Measurements from ENCODE around the gene CFAP46. TPM values are rescaled to one million over a fixed set of nuclear protein-coding genes. Genes with fewer than 3 reads are reported as not detected.

Gene CFAP46
- total and polyA plus RNA-seq, 7 experiments from 2014 or later: 0.05 TPM; not detected in 6

- no peaks in the 10 kb centered on the region for H3K4me1 ChIP-seq (ENCODE audit: control insufficient read depth in 2 of 2, insufficient read depth in 2 of 2, low read length in 2 of 2)
- H3K27me3 ChIP-seq (ENCODE audit: control insufficient read depth in 2 of 2, insufficient read depth in 2 of 2, low read length in 2 of 2): no peaks in the 10 kb centered on the region
- no peaks in the 10 kb centered on the region for H3K9me3 ChIP-seq (ENCODE audit: control insufficient read depth in 2 of 3, low read length in 3 of 3)
- ChIA-PET CTCF (no interaction called here), POLR2A (no interaction called here)
- Mint-ChIP-seq H3K4me3 (no peak overlapping the region), H3K9me3 (peaks cover 0 to 9% (median 4%) of the 10 kb centered on the region in 11 donors), H3K4me1 (peaks cover 0 to 3% (median 0%) of the 10 kb centered on the region in 7 donors), H3K36me3 (peaks cover 0 to 8% (median 0%) of the 10 kb centered on the region in 5 donors), H3K27ac (no peak overlapping the region), H3K27me3 (peaks cover 3 to 26% (median 21%) of the 10 kb centered on the region in 5 donors)
- intact Hi-C loops (cut with micrococcal nuclease): no loop called here
- DNase-seq: peak in 1 of 9 donors; percentile 18
- ATAC-seq: no peak
- no peak overlapping the region for H3K4me3 ChIP-seq (ENCODE audit: low read length)
- H3K36me3 ChIP-seq (ENCODE audit: control insufficient read depth in 2 of 3, insufficient read depth in 3 of 3, low read length in 3 of 3): no peaks in the 10 kb centered on the region
- H3K27ac ChIP-seq (ENCODE audit: low read depth, low read length): no peak overlapping the region
Measured at GRCh38 chr10:132878730-132879407, 63.5 kb downstream of the CFAP46 start.

GRCh38 chr10:132878091-132878729, 64.2 kb downstream of the CFAP46 start:
- no peaks in the 10 kb centered on the region for H3K4me1 ChIP-seq (ENCODE audit: control insufficient read depth in 2 of 2, insufficient read depth in 2 of 2, low read length in 2 of 2)
- no peak for ATAC-seq
- Mint-ChIP-seq H3K9me3 (peaks cover 0 to 9% (median 4%) of the 10 kb centered on the region in 11 donors), H3K27me3 (peaks cover 3 to 31% (median 21%) of the 10 kb centered on the region in 5 donors), H3K36me3 (peaks cover 0 to 8% (median 0%) of the 10 kb centered on the region in 5 donors), H3K4me3 (no peak overlapping the region), H3K4me1 (peaks cover 0 to 4% (median 0%) of the 10 kb centered on the region in 7 donors), H3K27ac (no peak overlapping the region)
- DNase-seq: peak in 1 of 9 donors; percentile 19
- intact Hi-C loops (cut with micrococcal nuclease): no loop called here
- no peak overlapping the region for H3K27ac ChIP-seq (ENCODE audit: low read depth, low read length)
- ChIA-PET POLR2A (no interaction called here), CTCF (no interaction called here)
- H3K9me3 ChIP-seq (ENCODE audit: control insufficient read depth in 2 of 3, low read length in 3 of 3): no peaks in the 10 kb centered on the region
- H3K36me3 ChIP-seq (ENCODE audit: control insufficient read depth in 2 of 3, insufficient read depth in 3 of 3, low read length in 3 of 3): no peaks in the 10 kb centered on the region
- no peaks in the 10 kb centered on the region for H3K27me3 ChIP-seq (ENCODE audit: control insufficient read depth in 2 of 2, insufficient read depth in 2 of 2, low read length in 2 of 2)
- H3K4me3 ChIP-seq (ENCODE audit: low read length): no peak overlapping the region

- CTCF ChIA-PET: no interaction called here
- Histone ChIP-seq H3K36me3 (ENCODE audit: control insufficient read depth in 2 of 3, insufficient read depth in 3 of 3, low read length in 3 of 3) (no peaks in the 10 kb centered on the region), H3K27me3 (ENCODE audit: control insufficient read depth in 2 of 2, insufficient read depth in 2 of 2, low read length in 2 of 2) (no peaks in the 10 kb centered on the region), H3K9me3 (ENCODE audit: control insufficient read depth in 2 of 3, low read length in 3 of 3) (no peaks in the 10 kb centered on the region), H3K4me1 (ENCODE audit: control insufficient read depth in 2 of 2, insufficient read depth in 2 of 2, low read length in 2 of 2) (no peaks in the 10 kb centered on the region), H3K4me3 (ENCODE audit: low read length) (no peak overlapping the region), H3K27ac (ENCODE audit: low read depth, low read length) (no peak overlapping the region)
- Mint-ChIP-seq H3K27ac (no peak overlapping the region), H3K4me3 (no peak overlapping the region), H3K9me3 (peaks cover 0 to 9% (median 4%) of the 10 kb centered on the region in 11 donors), H3K36me3 (peaks cover 0 to 8% (median 0%) of the 10 kb centered on the region in 5 donors), H3K4me1 (peaks cover 0 to 4% (median 0%) of the 10 kb centered on the region in 7 donors), H3K27me3 (peaks cover 3 to 38% (median 21%) of the 10 kb centered on the region in 5 donors)
- POLR2A ChIA-PET: no interaction called here
- intact Hi-C loops (cut with micrococcal nuclease): no loop called here
- peak in 1 of 9 donors; percentile 4 for DNase-seq
- ATAC-seq: no peak
Measured at GRCh38 chr10:132877473-132877872, 64.9 kb downstream of the CFAP46 start.

GRCh38 chr10:132876993-132877431, 65.4 kb downstream of the CFAP46 start:
- ChIA-PET CTCF (no interaction called here), POLR2A (no interaction called here)
- H3K36me3 Mint-ChIP-seq: peaks cover 0 to 8% (median 0%) of the 10 kb centered on the region in 5 donors
- peaks cover 3 to 39% (median 21%) of the 10 kb centered on the region in 5 donors for H3K27me3 Mint-ChIP-seq
- no peaks in the 10 kb centered on the region for H3K27me3 ChIP-seq (ENCODE audit: control insufficient read depth in 2 of 2, insufficient read depth in 2 of 2, low read length in 2 of 2)
- H3K4me3 Mint-ChIP-seq: no peak overlapping the region
- H3K27ac ChIP-seq (ENCODE audit: low read depth, low read length): no peak overlapping the region
- no peaks in the 10 kb centered on the region for H3K36me3 ChIP-seq (ENCODE audit: control insufficient read depth in 2 of 3, insufficient read depth in 3 of 3, low read length in 3 of 3)
- H3K9me3 Mint-ChIP-seq: peaks cover 0 to 9% (median 4%) of the 10 kb centered on the region in 11 donors
- no peak overlapping the region for H3K4me3 ChIP-seq (ENCODE audit: low read length)
- intact Hi-C loops (cut with micrococcal nuclease): no loop called here
- peaks cover 0 to 4% (median 0%) of the 10 kb centered on the region in 7 donors for H3K4me1 Mint-ChIP-seq
- H3K9me3 ChIP-seq (ENCODE audit: control insufficient read depth in 2 of 3, low read length in 3 of 3): no peaks in the 10 kb centered on the region
- no peaks in the 10 kb centered on the region for H3K4me1 ChIP-seq (ENCODE audit: control insufficient read depth in 2 of 2, insufficient read depth in 2 of 2, low read length in 2 of 2)
- ATAC-seq (no peak), DNase-seq (peak in 1 of 9 donors; percentile 10)
- H3K27ac Mint-ChIP-seq: no peak overlapping the region

GRCh38 chr10:132876131-132876860, 66.1 kb downstream of the CFAP46 start:
- peaks cover 3 to 39% (median 25%) of the 10 kb centered on the region in 5 donors for H3K27me3 Mint-ChIP-seq
- no peak overlapping the region for H3K27ac Mint-ChIP-seq

GRCh38 chr10:132875435-132875834, 66.9 kb downstream of the CFAP46 start:
- Mint-ChIP-seq H3K36me3 (peaks cover 0 to 8% (median 0%) of the 10 kb centered on the region in 5 donors), H3K4me3 (no peak overlapping the region), H3K27ac (no peak overlapping the region), H3K4me1 (peaks cover 0 to 4% (median 0%) of the 10 kb centered on the region in 7 donors), H3K9me3 (peaks cover 0 to 16% (median 4%) of the 10 kb centered on the region in 11 donors), H3K27me3 (peaks cover 3 to 39% (median 25%) of the 10 kb centered on the region in 5 donors)
- POLR2A ChIA-PET: no interaction called here
- Histone ChIP-seq H3K27me3 (ENCODE audit: control insufficient read depth in 2 of 2, insufficient read depth in 2 of 2, low read length in 2 of 2) (no peaks in the 10 kb centered on the region), H3K27ac (ENCODE audit: low read depth, low read length) (no peak overlapping the region), H3K4me1 (ENCODE audit: control insufficient read depth in 2 of 2, insufficient read depth in 2 of 2, low read length in 2 of 2) (no peaks in the 10 kb centered on the region), H3K4me3 (ENCODE audit: low read length) (no peak overlapping the region), H3K9me3 (ENCODE audit: control insufficient read depth in 2 of 3, low read length in 3 of 3) (no peaks in the 10 kb centered on the region), H3K36me3 (ENCODE audit: control insufficient read depth in 2 of 3, insufficient read depth in 3 of 3, low read length in 3 of 3) (no peaks in the 10 kb centered on the region)
- CTCF ChIA-PET: no interaction called here
- intact Hi-C loops (cut with micrococcal nuclease): no loop called here
- ATAC-seq (no peak), DNase-seq (no peak)

More at GRCh38 chr10:132876131-132876860, 66.1 kb downstream of the CFAP46 start:
- Mint-ChIP-seq H3K9me3 (peaks cover 0 to 11% (median 4%) of the 10 kb centered on the region in 11 donors), H3K36me3 (peaks cover 0 to 8% (median 0%) of the 10 kb centered on the region in 5 donors), H3K4me1 (peaks cover 0 to 4% (median 0%) of the 10 kb centered on the region in 7 donors), H3K4me3 (no peak overlapping the region)
- no peak overlapping the region for H3K4me3 ChIP-seq (ENCODE audit: low read length)
- H3K9me3 ChIP-seq (ENCODE audit: control insufficient read depth in 2 of 3, low read length in 3 of 3): no peaks in the 10 kb centered on the region
- ATAC-seq (no peak), DNase-seq (peak in 1 of 9 donors; percentile 17)
- intact Hi-C loops (cut with micrococcal nuclease): no loop called here
- H3K27ac ChIP-seq (ENCODE audit: low read depth, low read length): no peak overlapping the region
- no peaks in the 10 kb centered on the region for H3K4me1 ChIP-seq (ENCODE audit: control insufficient read depth in 2 of 2, insufficient read depth in 2 of 2, low read length in 2 of 2)
- H3K27me3 ChIP-seq (ENCODE audit: control insufficient read depth in 2 of 2, insufficient read depth in 2 of 2, low read length in 2 of 2): no peaks in the 10 kb centered on the region
- ChIA-PET POLR2A (no interaction called here), CTCF (no interaction called here)
- H3K36me3 ChIP-seq (ENCODE audit: control insufficient read depth in 2 of 3, insufficient read depth in 3 of 3, low read length in 3 of 3): no peaks in the 10 kb centered on the region
